H9 (cell line): ENCODE measurements around the gene RAB35. TPM values are rescaled to one million over a fixed set of nuclear protein-coding genes. Genes with fewer than 3 reads are reported as not detected.

Source experiments
- DNase-seq: peaks from one replicate; pipeline ENCODE4 v3.0.0-alpha.2; 2017
- H2AFZ ChIP-seq: one replicate; pipeline ENCODE4 v1.6.1; 2013; ENCODE audit warnings: mild to moderate bottlenecking, low read length, control low read depth, moderate library complexity
- H2AK5ac ChIP-seq: 2 replicates; pipeline ENCODE4 v1.6.1; 2013; ENCODE audit warnings: low read length, control low read depth, mixed read lengths; ENCODE audit not compliant: insufficient read length
- H2BK120ac ChIP-seq: one replicate; pipeline ENCODE4 v1.6.1; 2013; ENCODE audit warnings: low read depth, mild to moderate bottlenecking, low read length, control low read depth, inconsistent platforms; ENCODE audit not compliant: poor library complexity, severe bottlenecking
- H2BK12ac ChIP-seq: 2 replicates; pipeline ENCODE4 v1.6.1; 2013; ENCODE audit warnings: low read length, control low read depth, mixed read lengths, low read depth; ENCODE audit not compliant: insufficient read length
- H2BK15ac ChIP-seq: 2 replicates; pipeline ENCODE4 v1.6.1; 2013; ENCODE audit warnings: low read depth, low read length, control low read depth
- H2BK20ac ChIP-seq: one replicate; pipeline ENCODE4 v1.6.1; 2013; ENCODE audit warnings: low read depth, mild to moderate bottlenecking, low read length, control low read depth, inconsistent platforms; ENCODE audit not compliant: poor library complexity, severe bottlenecking
- H2BK5ac ChIP-seq: 2 replicates; pipeline ENCODE4 v1.6.1; 2013; ENCODE audit warnings: low read length, control low read depth, mixed read lengths; ENCODE audit not compliant: insufficient read length
- H3K14ac ChIP-seq: 2 replicates; pipeline ENCODE4 v1.6.1; 2013; ENCODE audit warnings: low read length, control low read depth; ENCODE audit not compliant: insufficient read depth
- H3K18ac ChIP-seq: 2 replicates; pipeline ENCODE4 v1.6.1; 2013; ENCODE audit warnings: low read depth, mild to moderate bottlenecking, mixed read lengths, low read length, control low read depth; ENCODE audit not compliant: insufficient read length
- H3K23ac ChIP-seq: 2 replicates; pipeline ENCODE4 v1.6.1; 2013; ENCODE audit warnings: low read length, control low read depth, mixed read lengths, low read depth; ENCODE audit not compliant: insufficient read length
- H3K23me2 ChIP-seq: 2 replicates; pipeline ENCODE4 v1.6.1; 2013; ENCODE audit warnings: low read depth, mild to moderate bottlenecking, mixed read lengths, low read length, control low read depth; ENCODE audit not compliant: insufficient read length, poor library complexity, severe bottlenecking
- H3K27ac ChIP-seq: 2 replicates; pipeline ENCODE4 v1.5.1; 2013; ENCODE audit warnings: low read length, control low read depth, mixed read lengths, low read depth; ENCODE audit not compliant: insufficient read length
- H3K27me3 ChIP-seq: 2 replicates; pipeline ENCODE4 v1.6.1; 2013; ENCODE audit warnings: low read length, control low read depth, inconsistent platforms; ENCODE audit not compliant: insufficient read depth
- H3K4ac ChIP-seq: 2 replicates; pipeline ENCODE4 v1.6.1; 2013; ENCODE audit warnings: low read depth, mild to moderate bottlenecking, control low read depth, inconsistent platforms, low read length, moderate library complexity
- H3K4me1 ChIP-seq: 2 replicates; pipeline ENCODE4 v1.6.1; 2013; ENCODE audit warnings: low read length, control low read depth, inconsistent platforms; ENCODE audit not compliant: insufficient read depth
- H3K4me2 ChIP-seq: 2 replicates; pipeline ENCODE4 v1.6.1; 2013; ENCODE audit warnings: low read length, control low read depth, mixed read lengths; ENCODE audit not compliant: insufficient read length, insufficient read depth
- H3K56ac ChIP-seq: 2 replicates; pipeline ENCODE4 v1.6.1; 2013; ENCODE audit warnings: low read depth, mild to moderate bottlenecking, mixed read lengths, low read length, control low read depth; ENCODE audit not compliant: insufficient read length
- H3K79me1 ChIP-seq: 2 replicates; pipeline ENCODE4 v1.6.1; 2013; ENCODE audit warnings: low read depth, mild to moderate bottlenecking, moderate library complexity, low read length, control low read depth, inconsistent platforms; ENCODE audit not compliant: insufficient read depth, poor library complexity, severe bottlenecking
- H3K79me2 ChIP-seq: 2 replicates; pipeline ENCODE4 v1.6.1; 2013; ENCODE audit warnings: low read length, control low read depth, inconsistent platforms; ENCODE audit not compliant: insufficient read depth
- H3K9ac ChIP-seq: 2 replicates; pipeline ENCODE4 v1.6.1; 2013; ENCODE audit warnings: low read length, control low read depth, mixed read lengths; ENCODE audit not compliant: insufficient read length; ENCODE audit errors: extremely low read depth
- H3K9me3 ChIP-seq: one replicate; pipeline ENCODE4 v1.6.1; 2013; ENCODE audit warnings: low read depth, low read length, inconsistent platforms; ENCODE audit not compliant: control insufficient read depth
- H3T11ph ChIP-seq: one replicate; pipeline ENCODE4 v1.6.1; 2013; ENCODE audit warnings: mild to moderate bottlenecking, low read length, control low read depth, inconsistent platforms
- H4K20me1 ChIP-seq: one replicate; pipeline ENCODE4 v1.6.1; 2013; ENCODE audit not compliant: control insufficient read depth, insufficient read length, insufficient read depth
- H4K5ac ChIP-seq: 2 replicates; pipeline ENCODE4 v1.6.1; 2013; ENCODE audit warnings: low read depth, mild to moderate bottlenecking, mixed read lengths, low read length, control low read depth; ENCODE audit not compliant: insufficient read length
- H4K8ac ChIP-seq: replicated peaks from 2 replicates; pipeline ENCODE4 v1.6.1; 2013; ENCODE audit warnings: low read length, control low read depth, mixed read lengths, low read depth; ENCODE audit not compliant: insufficient read length
- H4K91ac ChIP-seq: 2 replicates; pipeline ENCODE4 v1.6.1; 2013; ENCODE audit warnings: low read depth, mild to moderate bottlenecking, moderate library complexity, mixed read lengths, low read length, control low read depth; ENCODE audit not compliant: insufficient read length
- H3K27ac Mint-ChIP-seq, 3 experiments: 2 replicates in 2 of 3; 3 replicates in 1 of 3; pipeline ENCODE4 v1.8.0; 2020 to 2021; ENCODE audit warnings: mixed read lengths in 3 of 3, mild to moderate bottlenecking in 1 of 3, moderate library complexity in 1 of 3
- H3K27me3 Mint-ChIP-seq: 2 replicates; pipeline ENCODE4 v1.8.0; 2021; ENCODE audit warnings: low read depth, mild to moderate bottlenecking, moderate library complexity, mixed read lengths
- H3K36me3 Mint-ChIP-seq, 3 experiments: 2 replicates in 2 of 3; 3 replicates in 1 of 3; pipeline ENCODE4 v1.8.0; 2020 to 2021; ENCODE audit warnings: low read depth in 3 of 3, mixed read lengths in 3 of 3; ENCODE audit not compliant: insufficient read depth in 1 of 3
- H3K4me1 Mint-ChIP-seq, 2 experiments: 2 replicates each; pipeline ENCODE4 v1.8.0; 2020; ENCODE audit warnings: mixed read lengths in 2 of 2
- H3K4me3 Mint-ChIP-seq, 2 experiments: 2 replicates in 1 of 2; 3 replicates in 1 of 2; pipeline ENCODE4 v1.8.0; 2020 to 2021; ENCODE audit warnings: mild to moderate bottlenecking in 2 of 2, mixed read lengths in 2 of 2, moderate library complexity in 1 of 2
- H3K9me3 Mint-ChIP-seq, 2 experiments: 2 replicates in 1 of 2; 3 replicates in 1 of 2; pipeline ENCODE4 v1.8.0; 2020; ENCODE audit warnings: mild to moderate bottlenecking in 2 of 2, mixed read lengths in 2 of 2, moderate library complexity in 1 of 2
- WGBS: extraction: QIAGEN DNeasy Blood & Tissue Kit; methylation state at CpG from one replicate; pipeline ENCODE4 v1.1.7; 2013; ENCODE audit warnings: missing lambda C conversion rate, low lambda C conversion rate, mixed read lengths; ENCODE audit not compliant: insufficient read length; ENCODE audit errors: extremely low coverage; 5-methylcytosine and 5-hydroxymethylcytosine counted together
- total RNA-seq: library from RNA; stranded (reverse); gene quantifications from 2 replicates; pipeline ENCODE4 v1.2.1, GENCODE V29; 2021
- TF ChIP-seq, protein P1 (sequence below): fragments of 200-600 bp; sonication (generic); conservative IDR thresholded peaks from 3 replicates; pipeline ENCODE4 v1.8.0; 2021; ENCODE audit warnings: antibody characterized with exemption, mild to moderate bottlenecking

The RAB35 gene
- total RNA-seq, 1 experiment from 2014 or later, result 60.0 TPM

GRCh38 chr12:120062976-120063579, 53.5 kb downstream of the RAB35 start:
- Histone ChIP-seq H3K14ac (no peak overlapping the region), H3K23ac (no peak overlapping the region), H3K9ac (no peak overlapping the region), H3K23me2 (no peaks in the 10 kb centered on the region), H3K79me2 (peaks cover 2% of the 10 kb centered on the region; the same call in 1 of the 2 replicates), H3K27me3 (no peaks in the 10 kb centered on the region), H2AFZ (no peak overlapping the region), H3K27ac (no peak overlapping the region), H3K9me3 (no peaks in the 10 kb centered on the region), H3K56ac (no peak overlapping the region), H4K8ac (no peak overlapping the region), H4K91ac (no peak overlapping the region), H3K4me1 (no peaks in the 10 kb centered on the region), H4K5ac (no peak overlapping the region), H3T11ph (no peak overlapping the region), H3K79me1 (no peaks in the 10 kb centered on the region), H2BK120ac (no peak overlapping the region), H2BK5ac (no peak overlapping the region), H3K4me2 (no peak overlapping the region), H4K20me1 (no peaks in the 10 kb centered on the region), H2BK20ac (no peak overlapping the region), H2AK5ac (no peak overlapping the region), H2BK15ac (no peak overlapping the region), H3K18ac (no peak overlapping the region), H3K4ac (no peak overlapping the region), H2BK12ac (no peak overlapping the region)
- TF ChIP-seq, protein P1, sequence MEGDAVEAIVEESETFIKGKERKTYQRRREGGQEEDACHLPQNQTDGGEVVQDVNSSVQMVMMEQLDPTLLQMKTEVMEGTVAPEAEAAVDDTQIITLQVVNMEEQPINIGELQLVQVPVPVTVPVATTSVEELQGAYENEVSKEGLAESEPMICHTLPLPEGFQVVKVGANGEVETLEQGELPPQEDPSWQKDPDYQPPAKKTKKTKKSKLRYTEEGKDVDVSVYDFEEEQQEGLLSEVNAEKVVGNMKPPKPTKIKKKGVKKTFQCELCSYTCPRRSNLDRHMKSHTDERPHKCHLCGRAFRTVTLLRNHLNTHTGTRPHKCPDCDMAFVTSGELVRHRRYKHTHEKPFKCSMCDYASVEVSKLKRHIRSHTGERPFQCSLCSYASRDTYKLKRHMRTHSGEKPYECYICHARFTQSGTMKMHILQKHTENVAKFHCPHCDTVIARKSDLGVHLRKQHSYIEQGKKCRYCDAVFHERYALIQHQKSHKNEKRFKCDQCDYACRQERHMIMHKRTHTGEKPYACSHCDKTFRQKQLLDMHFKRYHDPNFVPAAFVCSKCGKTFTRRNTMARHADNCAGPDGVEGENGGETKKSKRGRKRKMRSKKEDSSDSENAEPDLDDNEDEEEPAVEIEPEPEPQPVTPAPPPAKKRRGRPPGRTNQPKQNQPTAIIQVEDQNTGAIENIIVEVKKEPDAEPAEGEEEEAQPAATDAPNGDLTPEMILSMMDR, result no peak
- WGBS, result no CpG with 5 or more reads among the region's 3 CpGs
- H3K27me3 Mint-ChIP-seq, result no peaks in the 10 kb centered on the region; the same call in 1 of the 2 replicates
- H3K27ac Mint-ChIP-seq, result no peak overlapping the region
- no peaks in the 10 kb centered on the region for H3K36me3 Mint-ChIP-seq
- peaks cover 6 to 9% of the 10 kb centered on the region in 2 experiments for H3K4me1 Mint-ChIP-seq
- no peaks in the 10 kb centered on the region for H3K9me3 Mint-ChIP-seq
- no peak overlapping the region for H3K4me3 Mint-ChIP-seq
- no peak for DNase-seq
